Activated CD4-positive, alpha-beta T cell treated with anti-CD3 and anti-CD28 coated beads, Interleukin-2, amount 50 U/mL, for 24 hours (primary cell): ENCODE data around the gene SUCLG2.
A peak's percentile ranks its signal among the peaks of the same experiment; 100 is the strongest.

Experiments used
- DNase-seq, 2 donors: peaks; one replicate each; pipeline ENCODE4 v3.0.0-alpha.2; 2020; ENCODE audit warnings: low read depth in 1 of 2, low spot score in 1 of 2

Gene SUCLG2, protein sequence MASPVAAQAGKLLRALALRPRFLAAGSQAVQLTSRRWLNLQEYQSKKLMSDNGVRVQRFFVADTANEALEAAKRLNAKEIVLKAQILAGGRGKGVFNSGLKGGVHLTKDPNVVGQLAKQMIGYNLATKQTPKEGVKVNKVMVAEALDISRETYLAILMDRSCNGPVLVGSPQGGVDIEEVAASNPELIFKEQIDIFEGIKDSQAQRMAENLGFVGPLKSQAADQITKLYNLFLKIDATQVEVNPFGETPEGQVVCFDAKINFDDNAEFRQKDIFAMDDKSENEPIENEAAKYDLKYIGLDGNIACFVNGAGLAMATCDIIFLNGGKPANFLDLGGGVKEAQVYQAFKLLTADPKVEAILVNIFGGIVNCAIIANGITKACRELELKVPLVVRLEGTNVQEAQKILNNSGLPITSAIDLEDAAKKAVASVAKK

DNA sequence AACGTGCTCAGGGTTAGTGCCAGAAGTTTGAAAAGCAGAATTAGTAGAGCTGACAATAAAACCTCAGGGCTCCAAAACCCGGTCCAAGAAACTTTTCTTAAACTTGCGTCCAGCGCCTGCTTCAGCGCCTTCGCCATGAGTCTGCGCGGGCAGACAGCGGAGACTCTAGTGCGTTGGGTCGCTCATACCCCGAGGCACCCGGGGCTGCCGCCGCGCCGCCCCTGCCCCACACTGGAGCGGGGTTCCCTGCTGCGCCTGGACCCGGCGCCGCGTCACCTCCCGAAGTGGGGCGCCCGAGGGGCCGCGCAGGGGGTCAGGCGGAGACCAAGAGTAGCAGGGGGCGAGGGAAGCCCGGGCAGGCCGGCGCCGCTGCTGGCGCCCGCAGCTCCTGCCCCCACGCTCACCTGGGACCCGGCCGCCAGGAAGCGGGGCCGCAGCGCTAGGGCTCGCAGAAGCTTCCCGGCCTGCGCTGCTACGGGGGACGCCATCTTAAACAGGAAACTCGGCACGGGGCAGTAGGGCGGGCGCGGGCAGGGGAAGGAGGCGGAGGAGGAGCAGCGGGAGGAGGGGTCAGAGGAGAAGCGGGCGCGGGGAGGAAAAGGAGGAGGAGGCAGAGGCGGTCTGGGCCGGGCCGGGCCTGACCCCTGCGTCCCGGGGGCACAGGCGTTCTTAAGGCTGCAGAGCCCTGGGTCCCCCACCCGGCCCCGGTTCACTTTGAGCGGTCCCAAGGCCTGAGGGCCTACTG lies at the start of gene SUCLG2:
TSS of gene SUCLG2 (minus strand) at position 514 of the 745 bp plus-strand sequence. CDS start at position 488, 26 bp downstream.
- peak; percentile 61 to 76 for DNase-seq

DNA sequence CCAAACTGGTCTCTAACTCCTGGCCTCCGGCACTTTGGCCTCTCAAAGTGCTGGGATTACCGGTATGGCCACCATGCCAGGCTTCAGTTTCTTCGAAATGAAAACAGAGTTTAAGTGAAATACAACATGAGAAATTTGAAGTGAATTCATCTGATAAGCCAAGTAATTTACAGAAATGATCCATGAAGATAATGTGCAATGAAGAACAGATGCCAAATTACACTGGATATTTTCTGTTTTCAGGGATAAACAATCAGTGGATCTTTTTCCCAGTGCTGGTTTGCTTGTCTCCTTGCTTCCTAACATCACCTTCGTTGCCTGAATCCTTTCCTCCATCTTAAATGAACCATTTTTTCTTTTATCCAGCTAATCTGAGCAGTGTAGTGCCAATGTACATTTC lies 46.2 kb upstream of the SUCLG2 start:
- DNase-seq: no peak

DNA sequence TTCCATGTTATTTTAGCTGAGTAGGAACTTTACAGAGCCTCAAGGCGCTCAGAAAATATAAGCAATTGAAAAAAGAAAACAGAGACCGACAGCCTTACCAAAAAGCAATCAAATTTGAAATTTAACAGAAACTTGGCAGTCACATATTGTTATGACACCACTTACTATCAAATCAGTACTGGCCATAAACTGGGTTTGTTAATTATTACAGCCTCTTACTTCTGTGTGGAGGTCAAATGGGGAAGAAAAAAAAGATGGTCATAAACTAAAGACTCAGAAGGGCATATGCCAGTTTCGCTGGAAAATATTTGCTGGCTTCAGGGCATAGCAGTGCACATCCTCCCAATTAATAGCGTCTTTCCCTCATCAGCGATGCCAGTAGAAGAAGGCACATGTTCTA lies 45.5 kb upstream of the SUCLG2 start:
- no peak for DNase-seq

DNA sequence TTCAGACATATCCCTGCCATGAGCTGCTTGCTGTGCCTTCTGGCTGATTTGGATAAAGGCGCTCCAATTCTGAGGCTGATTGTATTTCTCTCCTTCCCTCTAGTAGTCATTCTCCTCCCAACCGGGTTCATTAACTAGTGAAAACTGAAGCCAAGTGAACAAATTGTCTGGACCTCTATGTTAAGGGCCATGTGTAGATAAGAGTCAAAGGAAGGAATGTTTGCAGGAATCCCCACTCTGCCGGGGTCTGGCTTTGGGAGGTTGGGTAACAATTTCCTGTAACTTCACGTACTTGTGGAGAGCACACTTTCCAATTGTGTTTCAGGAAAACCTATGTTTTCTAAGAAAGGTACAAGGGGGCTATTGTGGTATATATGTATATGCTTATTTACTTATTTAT lies 38.2 kb upstream of the SUCLG2 start:
- DNase-seq: no peak

DNA sequence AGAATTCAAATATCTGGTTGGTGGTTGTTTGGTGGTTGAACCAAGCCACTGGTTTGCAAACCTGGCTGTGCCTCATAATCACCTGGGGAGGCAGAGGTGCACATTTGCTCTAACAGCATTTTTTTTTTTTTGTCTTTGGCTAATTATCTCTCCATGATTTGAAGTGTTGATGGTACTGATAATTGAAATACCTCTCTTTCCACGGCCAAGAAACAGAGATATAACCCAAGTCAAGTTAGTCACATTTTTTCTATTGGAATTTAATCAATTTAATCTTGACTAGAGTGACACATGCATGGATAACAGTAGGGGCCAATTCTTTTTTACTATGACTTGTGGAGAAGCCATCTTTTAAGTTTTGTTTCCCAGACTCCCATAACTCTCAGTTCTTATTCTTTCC lies 37.5 kb upstream of the SUCLG2 start:
- DNase-seq: no peak

DNA sequence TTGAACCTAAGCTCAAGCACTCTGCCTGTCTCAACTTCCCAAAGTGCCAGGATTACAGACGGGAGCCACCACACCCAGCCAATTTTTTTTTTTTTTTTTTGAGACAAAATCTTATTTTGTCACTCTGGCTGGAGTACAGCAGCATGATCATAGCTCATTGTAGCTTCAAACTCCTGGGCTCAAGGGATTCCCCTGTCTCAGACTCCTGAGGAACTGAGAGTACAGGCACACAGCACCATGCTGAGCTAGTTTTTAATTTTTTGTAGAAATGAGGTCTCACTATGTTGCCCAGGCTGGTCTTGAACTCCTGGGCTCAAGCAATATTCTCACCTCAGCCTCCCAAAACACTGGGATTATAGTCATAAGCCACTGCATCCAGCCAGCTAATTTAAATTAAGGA lies 36.8 kb upstream of the SUCLG2 start:
- no peak for DNase-seq

DNA sequence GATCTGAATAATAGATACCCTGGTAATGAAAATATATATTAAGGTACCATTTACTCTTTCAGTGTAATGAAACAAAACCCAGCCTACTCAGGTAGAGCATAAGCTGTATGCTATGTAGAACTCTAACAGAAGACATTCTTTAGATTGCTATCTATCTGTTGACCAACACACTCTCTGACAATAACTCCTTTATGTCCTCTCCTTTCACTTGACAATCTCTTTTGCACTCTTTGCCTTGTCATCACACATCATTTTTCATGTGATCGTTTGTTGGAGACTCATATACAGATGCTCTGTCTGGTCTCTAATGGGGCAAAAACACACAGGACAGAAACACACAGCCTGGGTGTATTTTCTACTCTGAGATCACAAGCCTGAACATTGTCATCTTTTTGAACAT lies 35.4 kb upstream of the SUCLG2 start:
- no peak for DNase-seq

DNA sequence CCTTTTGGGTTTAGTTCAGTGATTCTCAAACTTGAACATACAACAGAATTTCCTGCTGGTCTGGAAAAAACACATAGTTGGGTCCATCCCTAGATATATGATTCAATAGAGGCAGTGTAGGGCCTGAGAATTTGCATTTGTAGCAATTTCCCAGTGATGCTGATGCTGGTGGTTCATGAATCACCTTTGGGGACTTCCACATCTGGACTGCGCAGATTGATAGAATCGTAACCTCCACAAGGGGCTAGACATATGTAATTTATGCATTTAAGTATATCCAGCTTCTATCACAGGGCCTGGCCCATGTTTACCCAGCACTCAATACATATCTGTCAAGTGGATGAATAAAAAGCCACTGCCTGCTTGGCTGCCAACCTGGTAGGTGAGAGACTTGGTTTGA lies 33.8 kb upstream of the SUCLG2 start:
- DNase-seq: no peak

DNA sequence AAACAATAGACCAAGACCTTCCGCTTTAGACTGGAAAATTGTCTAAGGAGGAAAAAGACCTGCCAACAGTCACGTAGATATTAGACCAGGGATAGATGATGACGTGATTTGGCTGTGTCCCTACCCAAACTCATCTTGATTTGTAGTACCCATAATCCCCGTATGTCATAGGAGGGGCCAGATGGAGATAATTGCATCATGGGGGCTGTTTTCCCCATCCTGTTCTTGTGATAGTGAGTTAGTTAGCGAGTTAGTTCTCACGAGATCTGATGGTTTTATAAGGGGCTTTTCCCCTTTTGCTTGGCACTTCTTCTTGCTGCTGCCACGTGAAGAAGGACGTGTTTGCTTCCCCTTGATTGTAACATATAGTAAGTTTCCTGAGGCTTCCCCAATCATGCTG lies 31.7 kb upstream of the SUCLG2 start:
- DNase-seq: no peak

DNA sequence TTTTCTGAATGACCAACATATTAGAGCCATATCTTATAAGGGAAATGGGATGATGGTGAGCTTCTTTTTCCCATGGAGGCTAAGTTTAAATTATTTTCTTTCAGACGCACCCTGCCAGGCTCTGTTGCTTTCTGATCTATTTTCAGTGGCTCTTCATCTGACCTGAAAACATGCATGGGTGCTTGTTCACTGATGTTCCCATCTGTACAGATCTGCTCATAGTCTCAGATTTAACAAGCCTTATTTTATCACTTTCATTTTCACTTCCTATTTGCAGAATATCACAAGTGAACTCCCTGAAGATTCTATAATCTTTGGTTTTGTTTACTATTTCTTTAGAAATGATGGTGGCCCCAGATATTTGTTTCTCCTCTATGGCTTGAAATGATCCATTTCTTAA lies 31.1 kb upstream of the SUCLG2 start:
- DNase-seq: no peak

DNA sequence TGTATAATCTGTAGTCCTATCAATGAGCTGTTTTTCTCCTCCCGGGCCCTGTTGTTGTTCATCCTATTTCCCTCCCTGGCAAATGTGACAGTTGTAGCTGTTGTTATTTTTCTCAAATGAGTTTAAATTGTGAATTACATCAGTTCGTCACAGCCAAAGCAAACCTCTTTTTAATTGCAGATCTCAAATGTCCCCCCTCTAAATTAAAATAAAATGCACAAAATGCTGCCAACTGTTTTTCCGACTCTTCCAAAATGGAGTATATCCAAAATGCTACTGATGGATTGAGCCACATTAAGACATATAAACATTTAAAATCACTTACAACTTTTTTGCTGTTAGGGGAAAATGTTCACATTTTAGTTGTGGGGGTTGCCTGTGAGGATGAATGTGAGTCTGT lies 29.8 kb upstream of the SUCLG2 start:
- no peak for DNase-seq

DNA sequence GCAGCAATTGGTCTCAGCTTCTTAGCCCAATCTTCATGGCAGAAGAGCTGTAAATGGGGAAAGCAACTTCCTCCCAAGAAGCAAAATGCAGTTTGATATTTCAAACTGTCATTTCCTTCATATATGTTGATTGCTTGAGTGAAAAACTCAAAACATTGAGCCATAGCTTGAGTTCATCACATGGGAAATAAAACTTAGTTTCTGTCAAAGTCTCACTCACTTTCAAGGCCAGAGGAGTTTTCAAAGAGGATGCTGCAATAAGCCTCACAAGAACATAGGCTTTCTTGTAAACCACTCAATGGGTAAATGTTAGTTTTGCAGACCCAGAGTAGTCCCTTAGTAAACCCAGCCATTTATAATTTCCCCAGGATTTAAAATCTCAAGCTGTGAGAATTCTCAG lies 29.1 kb upstream of the SUCLG2 start:
- DNase-seq: no peak

DNA sequence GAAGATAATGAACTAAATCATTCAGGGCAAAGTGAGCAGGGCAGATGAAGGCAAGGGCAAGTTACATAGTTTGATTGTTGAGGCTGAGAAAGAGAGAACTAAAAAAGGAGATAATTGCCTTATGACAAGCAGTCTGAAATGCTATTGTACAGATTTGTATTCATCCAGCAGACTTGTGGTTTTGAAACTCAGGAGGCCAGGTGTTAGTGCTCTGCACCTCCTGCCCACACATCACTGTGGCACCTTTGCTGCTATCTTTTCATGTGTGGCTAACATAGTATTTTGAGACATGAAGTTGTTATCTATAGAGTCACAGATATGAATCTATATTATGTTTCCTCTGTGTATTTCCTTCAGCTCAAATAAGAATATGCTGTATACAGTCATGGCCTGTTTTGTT lies 24.3 kb upstream of the SUCLG2 start:
- DNase-seq: peak in 1 of 2 donors; percentile 8

DNA sequence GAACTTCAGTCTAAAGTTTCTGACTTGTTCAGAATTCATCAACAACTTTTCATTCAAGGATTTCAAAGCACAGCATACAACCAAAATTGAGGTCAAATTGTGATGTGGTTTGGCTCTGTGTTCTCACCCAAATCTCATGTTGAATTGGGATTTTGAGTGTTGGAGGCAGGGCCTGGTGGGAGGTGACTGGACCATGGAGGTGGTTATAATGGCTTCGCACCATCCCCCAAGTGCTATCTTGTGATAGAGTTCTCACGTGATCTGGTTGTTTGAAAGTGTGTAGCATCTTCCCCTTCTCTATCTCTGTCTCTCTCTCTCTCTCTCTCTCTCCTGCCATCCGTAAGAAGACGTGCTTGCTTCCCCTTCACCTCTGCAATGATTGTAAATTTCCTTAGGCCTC lies 19.6 kb upstream of the SUCLG2 start:
- DNase-seq: no peak

DNA sequence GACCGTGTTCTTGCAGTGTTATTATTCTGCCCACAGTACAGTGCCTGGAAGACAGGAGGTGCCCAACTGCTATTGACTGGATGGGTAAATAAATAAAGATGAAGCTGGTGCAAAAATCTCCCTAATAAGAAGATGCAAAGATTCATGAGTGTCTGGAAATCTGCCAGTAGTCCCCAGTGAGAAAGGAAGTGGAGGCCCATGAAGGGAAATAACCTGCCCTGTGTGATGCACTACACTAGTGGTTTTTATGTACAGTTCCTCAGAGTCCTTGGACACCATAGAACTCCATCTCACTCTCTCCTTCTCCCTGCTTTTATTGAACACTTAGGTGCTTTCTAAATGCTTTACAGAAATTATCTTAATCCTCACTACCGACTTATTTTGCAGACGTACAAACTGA lies 8.3 kb upstream of the SUCLG2 start:
- DNase-seq: peak in 1 of 2 donors; percentile 16

DNA sequence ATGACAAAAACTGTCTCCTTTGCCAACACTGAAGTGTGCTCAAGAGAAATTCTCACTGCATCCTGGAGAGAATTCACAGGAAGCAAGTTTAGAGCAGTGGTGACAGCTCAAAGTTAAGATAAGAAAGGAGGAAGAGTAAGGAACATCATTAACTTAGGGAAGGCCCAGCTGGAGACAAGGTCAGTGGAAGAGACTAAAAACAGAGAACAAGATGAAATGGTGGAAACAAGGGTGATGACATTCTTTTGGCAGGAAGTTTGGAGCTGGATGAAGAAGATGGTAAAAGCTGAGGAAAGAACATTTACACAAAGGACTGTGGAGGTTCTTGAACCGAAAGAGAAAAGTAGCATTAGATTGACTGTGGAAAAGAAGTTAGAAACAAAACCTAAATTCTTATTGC lies 6.7 kb upstream of the SUCLG2 start:
- DNase-seq: no peak

DNA sequence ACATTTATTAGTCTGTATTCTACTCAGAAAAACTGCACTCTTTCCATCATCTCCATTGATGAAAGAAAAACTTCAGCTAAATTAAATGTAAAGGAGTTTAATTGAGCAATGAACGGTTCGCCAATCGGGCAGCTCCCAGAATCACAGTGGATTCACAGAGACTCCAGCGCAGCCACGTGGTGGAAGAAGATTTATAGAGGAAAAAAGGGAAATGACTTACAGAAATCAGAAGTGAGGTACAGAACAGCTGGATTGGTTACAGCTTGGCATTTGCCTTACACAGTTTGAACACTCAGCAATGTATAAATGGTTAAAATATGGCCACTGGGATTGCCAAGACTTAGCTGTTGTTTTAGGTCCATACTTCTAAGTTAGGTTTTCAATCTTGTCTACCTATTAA lies 2.8 kb upstream of the SUCLG2 start:
- no peak for DNase-seq

DNA sequence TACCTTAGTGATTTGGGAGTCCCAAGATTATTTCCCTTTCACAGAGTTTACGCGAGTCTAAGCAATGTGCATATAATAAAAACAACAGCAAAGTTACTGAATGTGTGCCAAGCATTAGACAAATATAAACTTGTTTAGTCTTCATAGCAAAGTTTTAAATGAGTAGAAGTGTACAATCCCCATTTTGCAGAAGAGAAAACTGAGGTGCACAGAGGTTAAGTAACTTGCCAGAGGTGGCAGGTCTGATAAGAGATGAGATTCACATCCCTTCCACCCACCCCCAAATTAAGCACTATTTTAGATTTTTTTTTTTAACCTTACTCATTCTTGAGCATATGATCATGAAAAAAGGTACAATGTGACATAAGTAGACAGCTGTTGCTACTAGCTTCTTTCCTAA lies 2.2 kb upstream of the SUCLG2 start:
- DNase-seq: no peak

DNA sequence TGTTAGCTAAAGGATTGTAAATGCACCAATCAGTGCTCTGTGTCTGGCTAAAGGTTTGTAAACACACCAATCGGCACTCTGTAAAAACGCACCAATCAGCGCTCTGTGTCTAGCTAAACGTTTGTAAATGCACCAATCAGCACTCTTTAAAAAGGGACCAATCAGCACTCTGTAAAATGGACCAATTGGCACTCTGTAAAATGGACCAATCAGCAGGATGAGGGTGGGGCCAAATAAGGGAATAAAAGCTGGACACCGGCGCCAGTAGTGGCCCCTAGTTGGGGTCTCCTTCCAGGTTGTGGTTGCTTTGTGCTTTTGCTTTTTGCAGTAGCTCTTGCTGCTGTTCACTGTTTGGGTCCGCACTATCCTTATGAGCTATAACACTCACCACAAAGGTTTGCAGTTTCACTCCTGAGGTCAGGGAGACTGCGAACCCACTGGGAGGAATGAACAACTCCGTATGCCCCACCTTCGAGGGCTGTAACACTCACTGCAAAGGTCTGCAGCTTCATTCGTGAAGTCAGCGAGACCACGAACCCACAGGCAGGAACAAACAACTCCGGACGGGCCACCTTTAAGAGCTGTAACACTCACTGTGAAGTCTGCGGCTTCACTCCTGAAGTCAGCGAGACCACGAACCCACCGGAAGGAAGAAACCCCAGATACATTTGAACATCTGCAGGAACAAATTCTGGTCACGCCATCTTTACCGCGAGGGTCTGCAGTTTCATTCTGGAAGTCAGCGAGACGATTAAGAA lies 1.1 kb upstream of the SUCLG2 start:
- peak; percentile 30 to 71 for DNase-seq

DNA sequence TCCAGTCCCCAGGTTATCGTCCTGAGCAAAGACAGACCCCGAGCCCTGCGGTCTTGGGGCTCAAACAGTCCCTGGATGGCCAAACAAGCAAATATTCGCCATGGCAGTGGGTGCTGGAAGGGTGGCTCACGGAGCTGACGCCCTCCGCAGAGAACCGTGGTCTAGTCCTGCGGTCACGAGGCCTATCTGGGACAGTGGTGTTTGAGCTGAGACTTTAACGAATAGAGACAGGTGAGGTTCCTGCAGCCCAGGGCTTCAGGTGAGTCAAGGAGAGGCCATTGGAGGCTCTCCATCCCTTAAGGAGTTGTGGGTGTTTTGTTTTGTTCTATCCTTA lies 399 bp upstream of the SUCLG2 start:
- no peak for DNase-seq

DNA sequence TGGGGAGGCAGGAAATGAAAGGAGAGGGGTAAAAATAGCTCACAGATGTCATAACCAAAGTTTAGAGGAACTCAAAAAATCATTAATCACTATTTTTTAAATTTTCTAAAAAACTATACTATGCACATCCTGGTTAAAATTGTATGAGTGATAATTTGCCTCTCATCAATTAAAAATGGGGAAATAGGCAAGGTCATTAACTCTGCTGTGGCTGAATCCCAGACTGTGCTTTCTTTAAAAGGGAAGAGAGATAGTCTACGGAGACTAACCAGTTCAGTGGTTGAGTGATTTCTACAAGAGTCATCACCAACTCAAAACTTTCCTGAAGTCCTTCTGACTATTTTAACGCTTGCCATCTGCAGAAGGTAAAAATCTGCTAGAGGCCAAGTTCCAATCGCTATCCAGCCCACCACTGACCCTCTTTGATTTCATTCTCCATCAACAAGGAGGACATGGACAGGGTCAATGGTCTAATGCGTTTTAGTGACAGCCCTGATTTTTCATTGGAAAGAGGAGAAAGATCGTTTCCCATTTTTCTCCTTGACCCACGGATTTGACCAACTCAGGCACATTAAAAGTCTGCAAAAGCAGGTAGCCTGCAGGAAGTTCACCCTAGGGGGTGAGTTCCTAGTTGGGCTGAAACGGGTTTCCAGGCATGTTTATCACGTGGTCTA lies 850 bp downstream of the SUCLG2 start:
- DNase-seq: no peak
